Brain microvascular endothelial cell (primary cell): ENCODE measurements around the gene TUBB4A.
A peak's percentile ranks its signal among the peaks of the same experiment; 100 is the strongest.

Source experiments
- DNase-seq: peaks from one replicate; pipeline ENCODE4 v3.0.0-alpha.2; 2020
- H3K27ac ChIP-seq: fragments of 250-450 bp; sonication (Bioruptor Pico); 2 replicates; pipeline ENCODE4 v1.5.1; 2020; ENCODE audit warnings: mild to moderate bottlenecking, moderate library complexity
- H3K27me3 ChIP-seq: fragments of 250-450 bp; sonication (Bioruptor Pico); replicated peaks from 2 replicates; pipeline ENCODE4 v1.5.1; 2020; ENCODE audit warnings: mild to moderate bottlenecking
- H3K36me3 ChIP-seq: fragments of 250-450 bp; sonication (Bioruptor Pico); replicated peaks from 2 replicates; pipeline ENCODE4 v1.5.1; 2020; ENCODE audit warnings: mild to moderate bottlenecking
- H3K4me3 ChIP-seq: 2 replicates; pipeline ENCODE4 v1.5.1; 2011; ENCODE audit warnings: low read depth, mild to moderate bottlenecking, control low read depth, low read length, moderate library complexity
- CTCF ChIP-seq: IDR thresholded peaks from 2 replicates; pipeline ENCODE4 v1.5.1; 2011; ENCODE audit warnings: low read depth, mild to moderate bottlenecking, moderate library complexity, low read length, control low read depth, inconsistent platforms; ENCODE audit errors: missing control alignments
- in situ Hi-C: cut with HindIII; loops from 2 replicates; pipeline ENCODE4 v1.10.0; 2017; ENCODE audit warnings: low sequenced_read_pairs, low pct_ligation_motif_present

The TUBB4A gene

DNA sequence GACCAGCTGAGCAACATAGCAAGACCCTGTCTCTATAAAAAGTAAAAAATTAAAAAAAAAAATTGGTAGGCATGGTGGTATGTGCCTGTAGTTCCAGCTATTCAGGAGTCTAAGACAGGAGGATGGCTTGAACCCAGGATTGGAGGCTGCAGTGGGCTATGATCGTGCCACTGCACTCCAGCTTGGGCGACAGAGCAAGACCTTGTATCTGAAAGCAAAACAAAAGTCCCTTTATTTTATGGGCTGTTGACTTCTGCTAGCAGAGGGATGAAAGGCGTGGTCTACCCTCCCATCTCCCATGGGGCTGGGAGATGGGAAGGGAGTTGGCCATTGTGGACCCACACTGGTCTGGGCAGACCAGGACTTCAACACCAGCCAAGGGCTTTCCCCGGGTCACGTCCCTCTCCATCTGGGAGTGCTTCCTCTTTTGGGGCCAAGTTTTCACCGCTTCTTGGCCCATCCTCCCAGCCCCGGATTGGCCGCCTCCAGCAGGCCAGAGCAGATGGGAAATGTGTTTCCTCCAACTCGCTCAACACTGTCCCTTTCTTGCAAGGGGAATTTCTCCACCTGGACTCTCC is 26.5 kb upstream of the TUBB4A start:
- Histone ChIP-seq H3K27ac (no peak overlapping the region), H3K4me3 (no peak overlapping the region)

DNA sequence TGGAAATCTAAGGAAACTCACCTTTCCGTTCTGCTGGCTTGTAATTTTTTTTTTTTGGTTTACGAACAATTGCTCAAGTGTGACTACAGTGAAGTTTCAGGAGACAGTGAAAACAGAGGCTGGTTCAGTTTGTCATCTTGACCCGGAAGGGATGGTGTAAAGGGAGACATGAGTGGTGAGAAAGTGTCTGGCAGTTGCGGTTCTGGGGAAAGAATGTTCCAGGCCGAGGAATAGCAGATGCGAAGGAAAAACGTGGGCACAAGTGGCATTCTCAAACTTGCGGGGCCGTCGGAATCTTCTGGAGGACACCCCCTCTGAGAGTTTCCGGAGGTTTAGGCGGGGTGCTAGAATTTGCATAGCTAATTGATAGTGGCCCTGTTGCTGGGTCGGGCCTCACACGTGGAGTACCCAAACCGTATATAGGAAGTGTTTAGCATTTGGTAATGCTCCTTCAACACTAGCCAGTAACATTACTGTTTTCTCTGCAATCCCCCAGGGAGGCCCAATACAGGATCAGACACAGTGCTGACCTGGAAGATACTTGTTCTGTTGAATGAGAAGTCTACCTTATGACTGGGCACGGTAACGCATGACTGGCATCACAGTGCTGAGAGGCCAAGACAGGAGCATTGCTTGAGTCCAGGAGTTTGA is 25.9 kb upstream of the TUBB4A start:
- no peaks in the 10 kb centered on the region for H3K36me3 ChIP-seq
- no peak for TF ChIP-seq CTCF
- no peak overlapping the region for H3K27ac ChIP-seq
- no peak for DNase-seq
- in situ Hi-C loops: no loop called here
- H3K4me3 ChIP-seq: no peak overlapping the region
- peaks cover 17% of the 10 kb centered on the region for H3K27me3 ChIP-seq

More for the DNA sequence above, 26.5 kb upstream of the TUBB4A start:
- in situ Hi-C loops: no loop called here
- TF ChIP-seq CTCF: no peak
- Histone ChIP-seq H3K36me3 (no peaks in the 10 kb centered on the region), H3K27me3 (peaks cover 17% of the 10 kb centered on the region)
- DNase-seq: no peak

DNA sequence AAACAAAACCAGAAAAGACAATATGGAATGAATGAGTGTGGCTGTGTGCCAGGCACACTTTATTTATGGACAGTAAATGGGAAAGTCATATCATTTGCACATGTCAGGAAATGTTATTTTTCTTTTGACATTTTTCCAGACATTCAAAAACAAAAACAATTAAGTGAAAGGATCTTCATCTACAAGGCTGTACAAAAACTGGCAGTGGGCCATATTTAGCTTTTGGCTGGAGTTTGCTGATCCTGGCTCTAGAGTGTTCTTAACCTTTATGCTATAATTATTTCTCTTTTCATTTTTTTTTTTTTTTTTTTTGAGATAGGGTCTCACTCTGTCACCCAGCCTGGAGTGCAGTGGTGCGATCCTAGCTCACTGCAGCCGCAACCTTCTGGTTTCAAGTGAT is 22.2 kb upstream of the TUBB4A start:
- no peak for TF ChIP-seq CTCF
- no peak for DNase-seq
- Histone ChIP-seq H3K36me3 (no peaks in the 10 kb centered on the region), H3K27ac (no peak overlapping the region), H3K4me3 (no peak overlapping the region), H3K27me3 (no peaks in the 10 kb centered on the region)
- in situ Hi-C loops: no loop called here

DNA sequence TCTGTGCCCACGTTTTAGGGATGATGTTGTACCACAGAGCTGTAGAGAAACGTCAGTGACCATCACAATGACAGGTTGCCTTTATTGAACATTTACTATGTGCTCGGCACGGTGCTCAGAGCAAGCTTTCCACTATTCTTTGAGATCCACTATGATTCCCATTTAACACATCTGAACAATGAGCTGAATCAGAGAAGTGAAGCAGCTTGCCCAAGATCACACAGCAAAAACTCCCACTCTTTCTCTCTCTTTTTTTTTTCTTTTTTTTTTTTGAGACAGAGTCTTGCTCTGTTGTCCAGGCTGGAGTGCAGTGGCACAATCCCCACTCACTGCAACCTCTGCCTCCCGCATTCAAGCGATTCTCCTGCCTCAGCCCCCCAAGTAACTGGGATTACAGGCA is 20.6 kb upstream of the TUBB4A start:
- Histone ChIP-seq H3K36me3 (no peaks in the 10 kb centered on the region), H3K4me3 (no peak overlapping the region), H3K27me3 (no peaks in the 10 kb centered on the region), H3K27ac (no peak overlapping the region)
- no peak for DNase-seq
- no peak for TF ChIP-seq CTCF
- in situ Hi-C loops: no loop called here

DNA sequence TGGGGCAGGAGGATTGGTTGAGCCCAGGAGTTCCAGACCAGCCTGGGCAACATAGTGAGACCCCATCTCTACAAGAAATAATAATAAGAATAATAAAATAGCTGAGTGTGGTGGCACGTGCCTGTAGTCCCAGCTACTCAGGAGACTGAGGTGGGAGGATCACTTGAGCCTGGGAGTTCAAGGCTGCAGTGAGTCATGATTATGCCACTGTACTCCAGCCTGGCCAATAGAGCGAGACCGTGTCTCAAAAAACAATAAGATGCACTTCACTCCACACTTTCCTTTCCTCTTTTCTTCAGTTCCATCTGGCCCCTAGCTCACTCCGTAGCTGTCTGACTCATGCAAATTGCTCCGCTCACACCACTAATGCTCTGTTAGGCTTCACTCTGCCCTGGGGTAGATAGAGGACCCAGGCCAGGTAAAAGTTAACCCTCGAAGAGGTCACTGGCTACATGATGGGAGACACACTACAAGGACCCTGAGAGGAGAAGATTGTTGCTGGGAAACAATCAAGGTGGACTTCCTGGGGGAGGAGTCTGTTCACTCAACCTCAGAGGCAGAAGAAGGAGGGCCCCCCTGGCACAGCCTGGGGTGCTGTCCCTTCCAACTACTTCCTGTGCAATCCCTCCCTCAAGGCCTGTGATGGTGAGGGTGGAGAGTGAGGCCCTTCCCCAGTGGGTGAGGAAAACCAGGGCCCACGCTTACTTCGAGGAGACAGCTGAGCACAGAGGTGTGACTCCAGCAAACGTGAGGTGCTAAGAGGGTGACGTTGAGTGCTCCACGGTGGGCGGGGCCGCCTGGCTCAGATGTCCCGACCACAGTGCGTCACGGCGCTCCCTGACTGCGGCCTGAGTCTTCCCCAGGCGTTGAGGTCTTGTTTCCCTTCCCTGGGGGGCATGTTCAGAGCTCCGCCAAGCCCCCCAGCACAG is 19.9 kb upstream of the TUBB4A start:
- Histone ChIP-seq H3K27ac (no peak overlapping the region), H3K27me3 (no peaks in the 10 kb centered on the region), H3K4me3 (no peak overlapping the region), H3K36me3 (no peaks in the 10 kb centered on the region)
- in situ Hi-C loops: no loop called here
- DNase-seq: peak; percentile 9
- TF ChIP-seq CTCF: no peak
